HCT116 (cell line): ENCODE data around the gene ACTL7A. TPM values are rescaled to one million over a fixed set of nuclear protein-coding genes. Genes with fewer than 3 reads are reported as not detected.

Experiments used
- ATAC-seq: fragments of 200-7000 bp; cut with Tn5 transposase; 2 replicates; pipeline ENCODE4 v1.9.1; 2020; ENCODE audit warnings: mild to moderate bottlenecking, moderate library complexity
- BruUV-seq: library from RNA; stranded (reverse); fragments of 400-500 nt; replicated peaks from 2 replicates; lab custom pipeline; 2021; lab: Mats Ljungman, UMichigan
- CTCF ChIA-PET: fragments of 300-600 bp; sonication (Branson Sonifier 250); formaldehyde crosslinking; loops from one replicate; lab custom pipeline; 2021; ENCODE audit warnings: antibody characterized with exemption; lab: Charles Lee
- POLR2A ChIA-PET: fragments of 300-600, 350-600 bp; sonication (Branson Sonifier 250); formaldehyde crosslinking; loops from one replicate; lab custom pipeline; 2021; ENCODE audit warnings: antibody characterized with exemption; lab: Charles Lee
- RAD21 ChIA-PET, 2 experiments: fragments of 300-600 bp; sonication (Branson Sonifier 250); formaldehyde crosslinking; loops; one replicate each; lab custom pipeline; 2023; ENCODE audit warnings: low total read pairs in 2 of 2; ENCODE audit not compliant: uncharacterized antibody in 2 of 2, unreplicated experiment in 2 of 2, low non-redundant PET in 1 of 2; lab: Charles Lee
- DNase-seq: peaks from one replicate; pipeline ENCODE4 v3.0.0-alpha.2; 2010; ENCODE audit warnings: low read depth, low spot score
- H2AFZ ChIP-seq: fragments of 200-600 bp; shearing (Covaris generic), sonication (generic); 2 replicates; pipeline ENCODE4 v1.6.1; 2017; ENCODE audit warnings: low read depth, mixed run types, mixed read lengths, antibody characterized with exemption, low read length; ENCODE audit not compliant: poor library complexity, severe bottlenecking
- H3K27ac ChIP-seq: 2 replicates; pipeline ENCODE4 v1.5.1; 2012; ENCODE audit warnings: low read depth, low read length
- H3K27me3 ChIP-seq: fragments of 200-600 bp; sonication (generic); 2 replicates; pipeline ENCODE4 v1.6.1; 2016; ENCODE audit warnings: mixed run types, low read length, mixed read lengths; ENCODE audit not compliant: insufficient read depth
- H3K36me3 ChIP-seq, 2 experiments: fragments of 200-500 bp in 1 of 2; fragments of 200-600 bp in 1 of 2; sonication (Bioruptor generic) in 1 of 2; sonication (generic) in 1 of 2; 2 replicates each; pipeline versions ENCODE4 v1.5.1 to v1.6.1; 2014 to 2016; ENCODE audit warnings: low read length in 2 of 2, inconsistent platforms in 1 of 2, mixed read lengths in 1 of 2, mixed run types in 1 of 2; ENCODE audit not compliant: insufficient read depth in 2 of 2, control insufficient read depth in 1 of 2
- H3K4me1 ChIP-seq, 2 experiments: fragments of 200-600 bp in 1 of 2; sonication (generic) in 1 of 2; 2 replicates each; pipeline versions ENCODE4 v1.5.1 to v1.6.1; 2012 to 2017; ENCODE audit warnings: low read length in 2 of 2, inconsistent platforms in 1 of 2, mild to moderate bottlenecking in 1 of 2, mixed read lengths in 1 of 2, mixed run types in 1 of 2, moderate library complexity in 1 of 2; ENCODE audit not compliant: insufficient read depth in 2 of 2, control insufficient read depth in 1 of 2
- H3K4me2 ChIP-seq: fragments of 200-600 bp; sonication (generic); 2 replicates; pipeline ENCODE4 v1.6.1; 2017; ENCODE audit warnings: mixed run types, low read length, mixed read lengths
- H3K4me3 ChIP-seq, 2 experiments: fragments of 200-600 bp in 1 of 2; sonication (generic) in 1 of 2; replicated peaks in 1 of 2; 2 replicates each; pipeline ENCODE4 v1.5.1; 2011 to 2016; ENCODE audit warnings: low read length in 2 of 2, control low read depth in 1 of 2, low read depth in 1 of 2, mild to moderate bottlenecking in 1 of 2, mixed read lengths in 1 of 2, mixed run types in 1 of 2
- H3K79me2 ChIP-seq: fragments of 200-600 bp; sonication (generic); 2 replicates; pipeline ENCODE4 v1.6.1; 2017; ENCODE audit warnings: mild to moderate bottlenecking, mixed run types, low read length, moderate library complexity, mixed read lengths; ENCODE audit not compliant: insufficient read depth
- H3K9ac ChIP-seq: fragments of 200-600 bp; sonication (generic); 2 replicates; pipeline ENCODE4 v1.6.1; 2016; ENCODE audit warnings: low read length, mixed read lengths
- H3K9me2 ChIP-seq: fragments of 200-600 bp; sonication (generic), shearing (Covaris generic); 2 replicates; pipeline ENCODE4 v1.6.1; 2017; ENCODE audit warnings: mixed run types, mild to moderate bottlenecking, moderate library complexity; ENCODE audit not compliant: insufficient read depth
- H3K9me3 ChIP-seq, 2 experiments: fragments of 200-500 bp in 1 of 2; fragments of 200-600 bp in 1 of 2; sonication (Bioruptor generic) in 1 of 2; sonication (generic) in 1 of 2; 2 replicates each; pipeline ENCODE4 v1.6.1; 2014 to 2017; ENCODE audit warnings: low read length in 2 of 2, mixed read lengths in 2 of 2, inconsistent platforms in 1 of 2, low read depth in 1 of 2, mild to moderate bottlenecking in 1 of 2, mixed run types in 1 of 2, moderate library complexity in 1 of 2; ENCODE audit not compliant: control insufficient read depth in 1 of 2, insufficient read depth in 1 of 2
- H4K20me1 ChIP-seq: fragments of 200-600 bp; sonication (generic), shearing (Covaris generic); 2 replicates; pipeline ENCODE4 v1.6.1; 2017; ENCODE audit warnings: mixed run types, mild to moderate bottlenecking, moderate library complexity; ENCODE audit not compliant: insufficient read depth
- ATF3 ChIP-seq: IDR thresholded peaks from 2 replicates; pipeline ENCODE4 v1.6.1; 2012
- CBX3 ChIP-seq: IDR thresholded peaks from 2 replicates; pipeline ENCODE4 v1.6.1; 2012; ENCODE audit warnings: low read depth
- CTCF ChIP-seq, 3 experiments: fragments of 200-600 bp in 1 of 3; sonication (generic) in 1 of 3; IDR thresholded peaks in 2 of 3; conservative IDR thresholded peaks in 1 of 3; 2 replicates each; pipeline ENCODE4 v1.5.1; 2012 to 2017; ENCODE audit warnings: low read depth in 2 of 3, low read length in 2 of 3, antibody characterized with exemption in 1 of 3, borderline replicate concordance in 1 of 3, control low read depth in 1 of 3, mild to moderate bottlenecking in 1 of 3, mixed read lengths in 1 of 3, mixed run types in 1 of 3, moderate library complexity in 1 of 3; ENCODE audit not compliant: insufficient read depth in 1 of 3
- EGR1 ChIP-seq: IDR thresholded peaks from 2 replicates; pipeline ENCODE4 v1.6.1; 2012; ENCODE audit warnings: low read depth
- EZH2phosphoT487 ChIP-seq: fragments of 200-600 bp; IDR thresholded peaks from 2 replicates; pipeline ENCODE4 v1.6.1; 2018; ENCODE audit warnings: antibody characterized with exemption, borderline replicate concordance
- JUND ChIP-seq: IDR thresholded peaks from 2 replicates; pipeline ENCODE4 v1.6.1; 2012
- MAX ChIP-seq: IDR thresholded peaks from 2 replicates; pipeline ENCODE4 v1.6.1; 2012
- POLR2A ChIP-seq: IDR thresholded peaks from 2 replicates; pipeline ENCODE4 v1.7.0; 2011; ENCODE audit warnings: borderline replicate concordance; ENCODE audit not compliant: insufficient read depth, insufficient read length; ENCODE audit errors: extremely low read depth
- POLR2AphosphoS5 ChIP-seq: IDR thresholded peaks from 2 replicates; pipeline ENCODE4 v1.6.1; 2011; ENCODE audit warnings: mild to moderate bottlenecking, low read depth, low read length, moderate library complexity
- REST ChIP-seq: IDR thresholded peaks from 2 replicates; pipeline ENCODE4 v1.6.1; 2012; ENCODE audit warnings: low read depth
- TCF7L2 ChIP-seq: IDR thresholded peaks from 2 replicates; pipeline ENCODE4 v1.7.0; 2011; ENCODE audit warnings: borderline replicate concordance, inconsistent platforms; ENCODE audit not compliant: insufficient read depth, insufficient read length; ENCODE audit errors: extremely low read depth
- YY1 ChIP-seq: IDR thresholded peaks from 2 replicates; pipeline ENCODE4 v1.6.1; 2011; ENCODE audit warnings: low read length, low read depth, moderate library complexity, mild to moderate bottlenecking; ENCODE audit not compliant: insufficient replicate concordance; ENCODE audit errors: extremely low read depth
- ZFX ChIP-seq: fragments of 450-650 bp; IDR thresholded peaks from 2 replicates; pipeline ENCODE4 v1.6.1; 2017
- ZNF274 ChIP-seq: fragments of 200-500 bp; sonication (Bioruptor generic); IDR thresholded peaks from 2 replicates; pipeline ENCODE4 v1.6.1; 2014; ENCODE audit warnings: mild to moderate bottlenecking, low read depth, low read length, inconsistent platforms
- intact Hi-C: fragments of 100-400 bp; cut with micrococcal nuclease; formaldehyde crosslinking; loops from 2 replicates; pipeline ENCODE4 v1.10.0; 2022
- total RNA-seq: library from RNA; stranded (reverse); gene quantifications from one replicate; pipeline ENCODE4 v1.2.1, GENCODE V29; 2021; ENCODE audit not compliant: unreplicated experiment

The ACTL7A gene
- total RNA-seq, 1 experiment from 2014 or later, result not detected

- POLR2A ChIA-PET, result no interaction called here
- H3K27ac ChIP-seq, result no peak overlapping the region
- CTCF ChIA-PET, result no interaction called here
Measured at GRCh38 chr9:108812396-108813025, 49.6 kb upstream of the ACTL7A start.

More at GRCh38 chr9:108812396-108813025, 49.6 kb upstream of the ACTL7A start:
- no peak for ATAC-seq
- no peak for TF ChIP-seq ZNF274
- TF ChIP-seq ZFX, result no peak
- TF ChIP-seq YY1, result no peak
- TF ChIP-seq POLR2AphosphoS5, result no peak
- TF ChIP-seq REST, result no peak
- TF ChIP-seq EGR1, result no peak
- TF ChIP-seq TCF7L2, result no peak
- no peak for TF ChIP-seq POLR2A
- no peak for TF ChIP-seq EZH2phosphoT487
- TF ChIP-seq CTCF (IDR thresholded peaks at IDR 0.05 in 2 of 3, conservative IDR thresholded peaks at IDR 0.05 in 1 of 3; ENCODE audit: borderline replicate concordance in 1 of 3, insufficient read depth in 1 of 3, low read depth in 2 of 3, low read length in 2 of 3), result no peak
- no peak for TF ChIP-seq ATF3
- no peak for TF ChIP-seq JUND
- TF ChIP-seq CBX3, result no peak
- no peak for TF ChIP-seq MAX
- no peak for DNase-seq
- Histone ChIP-seq H2AFZ (no peak overlapping the region), H3K9ac (no peak overlapping the region), H3K4me2 (no peak overlapping the region), H3K9me3 (no peaks in the 10 kb centered on the region), H4K20me1 (no peaks in the 10 kb centered on the region), H3K4me3 (no peak overlapping the region), H3K36me3 (no peaks in the 10 kb centered on the region), H3K4me1 (peaks cover 3 to 23% of the 10 kb centered on the region in 2 experiments; a peak in 3 of 4 replicates), H3K27me3 (no peaks in the 10 kb centered on the region), H3K79me2 (no peaks in the 10 kb centered on the region), H3K9me2 (no peaks in the 10 kb centered on the region)
- no TSS peak for BruUV-seq
- RAD21 ChIA-PET, result no interaction called here
- intact Hi-C loops, result loop anchor here (10.0 kb wide), 1 partner anchor 1388 kb away; no protein-coding TSS in a partner anchor
